ENCODE data around the gene FARP1.

The FARP1 gene

DNA sequence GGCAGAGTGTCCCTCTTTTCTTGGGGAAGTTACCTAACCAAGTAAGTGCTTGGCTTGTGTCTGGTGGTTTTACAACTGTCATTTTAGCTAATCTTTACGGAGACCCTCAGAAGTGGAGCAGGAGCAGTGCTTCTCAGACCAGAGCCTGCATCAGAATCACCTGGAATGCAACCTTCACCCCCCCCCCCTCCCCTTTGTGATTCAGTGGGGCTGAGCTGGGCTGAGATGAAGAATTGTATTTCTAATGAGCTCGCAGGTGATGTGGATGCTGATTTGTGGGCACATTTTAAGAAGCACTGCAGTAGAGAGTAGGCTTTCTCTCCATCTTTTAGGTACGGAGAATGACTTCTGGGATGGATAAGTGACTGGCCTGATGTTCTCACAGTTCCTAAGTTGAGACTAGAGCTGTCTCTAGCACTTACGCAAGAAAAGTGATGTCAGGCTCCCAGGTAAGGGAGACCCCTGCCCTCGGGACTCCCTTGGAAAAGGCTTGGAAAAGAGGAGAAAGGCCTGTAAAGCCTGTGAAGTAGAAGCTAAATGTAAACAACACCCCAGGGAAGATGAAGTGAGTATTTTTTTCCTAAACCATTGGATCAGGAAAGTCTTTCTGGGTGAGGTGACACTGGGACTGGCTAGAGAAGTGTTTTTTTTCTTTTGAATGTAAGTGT lies 57.5 kb downstream of the FARP1 start:
- no peak for DNase-seq (ENCODE audit: low read depth in 2 of 2)

DNA sequence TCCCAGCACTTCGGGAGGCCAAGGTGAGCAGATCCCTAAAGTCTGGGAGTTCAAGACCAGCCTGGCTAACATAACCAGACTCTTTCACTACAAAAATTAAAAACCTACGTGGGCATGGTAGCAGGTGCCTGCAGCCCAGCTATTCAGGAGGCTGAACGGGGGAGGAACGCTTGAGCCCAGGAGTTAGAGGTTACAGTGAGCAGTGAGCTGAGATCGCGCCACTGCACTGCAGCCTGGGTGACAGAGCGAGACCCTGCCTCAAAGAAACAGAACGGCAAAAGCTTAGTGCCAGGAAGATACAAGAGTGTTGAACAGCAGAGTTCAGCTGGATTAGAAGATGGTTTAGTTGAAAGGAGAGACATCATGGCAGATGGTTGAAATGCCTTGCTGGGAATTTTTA lies 58.3 kb downstream of the FARP1 start:
- DNase-seq (ENCODE audit: low read depth in 2 of 2): no peak

DNA sequence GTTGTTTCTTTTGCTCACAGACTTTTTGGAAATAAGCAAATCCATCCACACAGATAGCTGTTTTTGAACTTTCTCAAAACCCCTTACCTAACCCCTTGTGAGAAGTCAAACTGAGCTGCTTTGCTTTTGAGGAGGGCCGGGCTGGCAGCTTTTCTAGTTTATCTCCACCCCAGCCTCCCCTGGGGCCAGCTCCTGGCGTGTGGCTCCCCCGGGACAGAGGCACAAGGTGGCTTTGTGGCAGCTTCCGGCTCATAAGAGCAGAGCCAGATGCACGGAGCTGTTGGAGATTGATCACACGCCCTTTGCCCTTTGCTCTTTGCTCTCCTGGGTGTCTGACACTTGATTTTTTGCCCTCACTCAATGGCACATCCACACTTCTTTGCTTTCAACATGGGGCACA lies 59.1 kb downstream of the FARP1 start:
- DNase-seq (ENCODE audit: low read depth in 2 of 2): no peak

DNA sequence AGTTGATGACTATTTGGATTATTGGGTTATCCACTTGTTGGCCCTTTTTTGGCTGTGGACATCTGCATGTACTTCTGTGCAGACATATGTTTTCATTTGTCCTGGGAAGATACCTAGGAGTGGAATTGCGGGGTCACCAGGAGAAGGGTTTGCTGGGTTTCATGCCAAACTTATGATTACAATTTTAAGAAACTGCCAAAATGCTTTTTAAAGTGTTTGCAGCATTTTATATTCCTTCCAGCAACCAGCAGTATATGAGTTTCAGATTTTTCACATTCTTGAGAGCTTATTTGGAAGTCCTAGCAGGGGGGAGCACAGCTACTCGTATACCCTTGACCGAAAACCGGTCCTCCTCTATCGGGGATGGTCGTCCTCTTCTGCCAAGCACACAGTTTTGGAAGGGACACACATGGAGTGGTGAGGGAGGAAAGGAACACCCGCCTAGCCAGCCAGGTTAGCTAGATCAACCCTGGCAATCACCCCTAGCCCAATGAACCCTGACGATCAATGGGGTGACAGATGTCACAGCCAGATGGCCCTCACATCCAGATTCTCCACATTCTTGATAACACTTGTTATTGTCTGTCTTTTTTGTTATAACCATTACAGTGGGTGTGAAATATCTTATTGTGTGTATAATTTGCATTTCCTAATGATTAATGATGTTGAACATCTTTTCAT lies 60.9 kb downstream of the FARP1 start:
- no peak for DNase-seq (ENCODE audit: low read depth in 2 of 2)

DNA sequence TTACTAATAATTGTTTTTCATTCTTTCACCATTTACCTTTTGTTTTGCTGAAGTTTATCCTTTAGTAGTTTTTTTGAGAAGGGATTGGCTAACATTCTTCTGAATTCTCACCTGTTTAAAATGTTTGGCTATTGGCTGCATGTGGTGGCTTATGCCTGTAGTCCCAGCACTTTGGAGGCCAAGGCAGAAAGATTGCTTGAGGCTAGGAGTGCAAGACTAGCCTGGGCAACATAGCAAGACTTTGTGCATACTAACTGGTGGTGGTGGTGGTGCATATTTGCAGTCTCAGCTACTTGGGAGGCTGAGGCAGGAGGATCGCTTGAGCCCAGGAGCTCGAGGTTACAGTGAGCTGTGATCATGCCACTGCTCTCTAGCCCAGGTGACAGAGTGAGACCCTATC lies 61.7 kb downstream of the FARP1 start:
- no peak for DNase-seq (ENCODE audit: low read depth in 2 of 2)

DNA sequence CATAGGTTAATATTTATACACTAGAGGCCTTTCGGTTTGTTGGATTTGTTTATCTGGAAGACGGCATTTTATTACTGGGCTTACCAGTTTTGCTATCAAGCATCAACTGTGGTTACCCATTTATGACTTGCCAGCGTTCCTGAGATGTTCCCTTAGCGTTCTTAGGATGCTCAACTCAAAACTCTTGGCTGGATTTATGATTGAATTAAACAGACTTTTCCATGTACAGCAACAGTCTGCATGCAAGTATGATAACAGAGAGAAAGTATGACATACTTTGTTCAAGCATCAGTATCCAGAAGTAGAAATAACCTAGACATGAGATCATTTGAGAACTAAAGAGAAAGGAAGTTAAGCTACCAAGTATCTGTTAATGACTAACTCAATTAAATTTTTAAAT lies 64.1 kb downstream of the FARP1 start:
- no peak for DNase-seq (ENCODE audit: low read depth in 2 of 2)

DNA sequence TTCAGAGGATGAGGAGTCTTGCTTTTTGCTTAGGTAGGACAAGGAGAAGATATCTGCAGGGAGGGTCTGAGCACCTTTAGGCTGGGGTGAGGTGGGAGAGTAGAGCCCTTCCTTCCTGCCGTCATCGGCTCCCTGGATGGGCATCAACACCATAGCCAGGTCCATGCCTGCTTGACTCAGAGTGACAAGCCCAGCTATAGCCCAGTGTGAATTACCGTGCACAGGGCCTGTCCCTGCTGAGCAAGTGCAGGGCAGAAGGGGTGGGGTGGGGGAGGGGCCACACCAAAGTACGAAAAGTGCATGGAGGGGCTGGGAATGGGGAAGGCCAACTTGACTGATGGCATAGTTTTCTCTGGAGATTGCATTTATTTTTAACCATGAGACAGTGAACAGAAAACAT lies 64.5 kb downstream of the FARP1 start:
- DNase-seq (ENCODE audit: low read depth in 2 of 2): no peak

DNA sequence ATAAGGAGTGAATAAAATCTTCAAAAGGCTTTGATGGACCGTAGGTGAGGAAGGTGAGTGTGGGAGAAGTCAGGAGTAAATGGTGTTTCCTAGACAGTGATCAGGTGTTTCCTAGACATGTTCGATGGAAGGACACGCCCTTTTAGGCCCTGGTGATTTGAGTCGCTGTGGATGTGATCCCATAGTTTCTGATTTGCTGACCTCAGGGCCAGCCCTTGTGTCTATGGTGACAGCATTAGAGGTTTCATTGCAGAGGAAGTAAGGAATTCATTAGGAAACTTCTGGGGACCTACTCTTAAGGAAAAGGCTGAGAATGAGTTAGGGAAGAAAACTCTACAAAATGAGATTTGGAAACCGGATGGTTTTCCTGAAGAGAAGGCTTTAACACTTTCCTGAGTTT lies 65.7 kb downstream of the FARP1 start:
- no peak for DNase-seq (ENCODE audit: low read depth in 2 of 2)

DNA sequence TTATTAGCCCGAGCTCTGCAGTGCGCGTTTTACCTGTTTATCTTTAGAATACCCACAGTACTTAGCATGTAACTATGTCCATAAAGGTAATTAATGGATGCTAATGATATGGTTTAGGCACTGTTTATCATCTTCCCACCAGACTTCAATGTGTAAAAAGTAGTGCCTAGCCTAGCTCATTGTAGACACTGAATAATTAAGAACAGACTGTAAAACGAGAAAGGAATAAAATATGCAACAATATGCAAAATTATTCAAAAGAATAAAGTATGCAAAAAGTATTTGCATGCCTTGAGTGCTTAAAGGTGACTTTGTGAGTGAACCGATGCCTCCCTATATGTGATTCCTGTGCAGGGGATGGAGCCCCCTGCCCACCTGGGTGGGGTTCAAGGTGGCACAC lies 69.9 kb downstream of the FARP1 start:
- DNase-seq (ENCODE audit: low read depth in 2 of 2): no peak

DNA sequence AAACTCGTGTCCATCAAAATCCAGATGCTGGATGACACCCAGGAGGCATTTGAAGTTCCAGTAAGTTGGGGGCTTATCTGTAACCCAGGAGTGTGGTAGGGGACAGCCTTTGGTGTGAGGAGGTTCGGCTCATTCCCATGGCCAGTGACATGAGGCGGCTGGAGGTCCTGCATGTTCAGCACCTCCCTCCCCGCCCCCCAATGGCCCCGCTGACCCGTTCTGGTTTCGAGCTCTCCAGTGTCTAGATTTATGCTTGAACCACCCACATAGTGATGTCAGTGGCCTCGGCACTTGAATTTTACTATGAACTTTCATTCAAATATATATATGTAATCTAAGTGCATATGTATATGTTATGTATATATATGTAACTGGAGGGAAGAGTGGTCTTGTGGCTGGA lies 70.5 kb downstream of the FARP1 start:
- DNase-seq (ENCODE audit: low read depth in 2 of 2): no peak

DNA sequence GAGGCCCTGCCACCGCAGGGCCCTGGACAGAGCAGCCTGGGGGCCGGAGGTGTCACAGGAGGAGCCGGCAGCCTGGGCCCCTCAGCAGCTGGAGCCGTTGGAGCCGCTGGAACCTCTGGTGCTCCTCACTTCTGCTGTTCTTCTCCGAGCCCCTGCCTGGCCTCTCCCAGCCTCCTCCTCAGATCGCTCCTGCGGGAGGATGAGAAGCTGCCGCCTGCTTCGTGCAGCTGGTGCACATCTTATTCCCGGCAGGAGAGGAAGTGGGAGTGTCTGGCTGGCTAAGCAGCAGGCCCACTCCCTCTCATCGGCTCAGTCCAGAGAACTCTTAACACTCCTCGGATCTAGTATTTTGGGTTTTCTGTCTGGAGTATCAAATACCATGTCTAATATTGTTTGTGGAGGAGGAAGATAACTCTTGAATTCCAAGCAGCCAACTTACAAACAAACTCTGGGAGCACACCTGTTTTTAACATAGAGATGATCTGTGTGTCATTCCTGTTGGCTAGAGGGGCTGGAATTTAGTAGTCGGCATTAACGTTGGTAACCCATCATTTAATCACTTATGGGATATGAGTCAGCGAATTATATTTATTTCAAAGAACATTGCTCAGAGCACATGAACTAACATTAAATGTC lies 71.2 kb downstream of the FARP1 start:
- DNase-seq (ENCODE audit: low read depth in 2 of 2): no peak

DNA sequence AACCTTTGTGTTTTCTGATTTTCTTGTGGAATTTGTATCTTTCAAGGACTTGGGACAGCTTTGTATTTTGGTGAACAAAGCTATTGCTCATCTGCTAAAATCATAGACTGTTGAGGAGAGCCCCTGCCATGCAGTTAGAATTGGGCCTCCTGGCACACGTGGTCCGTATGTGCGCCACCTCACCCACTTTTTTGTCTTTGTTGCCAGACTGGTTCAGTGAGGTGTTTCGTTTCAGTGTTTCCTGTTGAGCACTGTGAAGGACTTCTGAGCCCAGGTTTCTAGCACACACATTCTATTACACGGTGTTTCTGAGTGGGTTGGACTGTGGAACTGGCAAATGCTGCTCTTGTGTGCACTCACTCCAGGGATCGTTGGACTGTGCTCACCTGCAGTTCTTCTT lies 71.8 kb downstream of the FARP1 start:
- DNase-seq (ENCODE audit: low read depth in 2 of 2): no peak

DNA sequence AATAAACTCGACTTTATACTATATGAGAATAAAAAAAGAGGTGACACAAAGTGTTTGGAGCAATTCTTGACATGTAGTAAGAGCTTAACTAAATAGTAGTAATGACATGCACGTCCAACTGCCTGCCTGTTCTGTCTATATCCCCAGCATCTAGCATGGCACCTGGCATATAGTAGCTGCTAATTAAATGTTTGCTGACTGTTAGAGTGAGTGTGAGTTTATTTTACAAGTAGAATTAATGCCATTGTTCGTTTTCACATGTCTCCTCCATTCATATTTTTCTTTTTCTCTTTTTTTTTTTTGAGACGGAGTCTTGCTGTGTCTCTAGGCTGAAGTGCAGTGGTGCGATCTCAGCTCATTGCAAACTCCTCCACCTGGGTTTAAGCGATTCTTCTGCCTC lies 72.6 kb downstream of the FARP1 start:
- no peak for DNase-seq (ENCODE audit: low read depth in 2 of 2)

DNA sequence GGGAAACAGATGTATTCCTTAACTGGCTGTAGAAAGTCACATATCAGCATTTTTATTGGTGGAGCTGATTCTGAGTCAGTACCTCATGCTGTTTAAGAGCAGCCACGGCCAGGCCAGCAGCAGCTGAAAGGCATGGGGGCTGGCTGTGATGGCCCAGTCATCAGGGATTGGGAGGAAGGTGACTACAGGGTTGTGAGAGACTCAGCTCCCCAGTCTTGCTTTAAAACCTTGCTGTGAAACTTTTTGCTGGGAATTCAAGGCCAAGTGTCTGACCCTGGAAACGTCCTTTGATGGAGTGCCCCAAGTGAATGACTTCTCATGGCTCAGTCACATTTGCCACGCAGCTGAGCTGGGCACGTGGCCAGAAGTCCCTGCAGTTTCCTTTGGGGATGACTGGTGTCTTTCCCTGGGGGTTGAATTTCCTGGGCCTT lies 73.3 kb downstream of the FARP1 start:
- no peak for DNase-seq (ENCODE audit: low read depth in 2 of 2)

DNA sequence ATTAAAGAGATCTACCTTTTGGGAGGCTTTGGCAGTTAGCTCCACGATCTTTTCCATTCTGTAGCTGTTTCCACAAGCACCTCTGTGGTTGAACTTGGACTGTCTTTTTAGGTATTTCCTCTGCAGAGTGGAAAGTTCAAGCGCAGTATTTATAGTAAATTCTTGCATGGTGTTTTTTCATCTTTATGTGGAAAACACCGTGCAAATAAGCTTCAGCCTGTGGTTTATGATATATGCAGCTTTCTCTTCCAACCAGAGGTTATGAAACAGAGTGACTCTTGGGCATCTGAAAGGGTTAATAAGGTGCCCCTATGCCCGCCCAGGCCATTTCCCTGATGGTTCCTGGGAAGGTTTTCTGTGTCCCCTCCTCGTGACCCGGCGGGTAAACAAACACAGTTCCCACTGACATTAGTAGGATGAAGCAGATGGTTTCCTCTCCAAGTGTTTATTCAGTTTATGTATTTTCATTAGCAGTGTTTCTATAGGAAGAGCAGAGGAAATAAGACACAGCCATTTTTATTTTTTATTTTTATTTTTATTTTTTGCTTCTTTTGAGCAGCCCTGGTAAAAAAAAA lies 73.9 kb downstream of the FARP1 start:
- no peak for DNase-seq (ENCODE audit: low read depth in 2 of 2)

DNA sequence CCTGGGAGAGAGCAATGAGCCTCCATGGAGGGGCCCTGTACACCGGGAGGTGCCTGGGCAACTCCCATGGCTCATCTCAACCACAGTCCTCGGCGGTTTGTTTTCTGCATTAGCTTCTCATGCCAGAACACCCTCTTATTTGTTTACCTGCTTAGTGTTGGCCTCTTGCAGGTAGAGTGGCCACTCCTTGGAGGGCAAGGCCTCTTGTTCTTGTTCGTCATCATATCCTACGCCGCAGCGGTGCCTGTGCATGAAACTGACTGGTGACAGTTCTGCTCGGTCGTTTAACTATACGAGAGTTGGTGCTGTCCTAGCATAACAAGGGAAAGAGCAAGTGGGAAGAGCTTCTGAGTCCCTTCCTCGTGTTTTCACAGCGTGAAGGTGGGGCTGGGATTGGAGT lies 74.7 kb downstream of the FARP1 start:
- no peak for DNase-seq (ENCODE audit: low read depth in 2 of 2)

DNA sequence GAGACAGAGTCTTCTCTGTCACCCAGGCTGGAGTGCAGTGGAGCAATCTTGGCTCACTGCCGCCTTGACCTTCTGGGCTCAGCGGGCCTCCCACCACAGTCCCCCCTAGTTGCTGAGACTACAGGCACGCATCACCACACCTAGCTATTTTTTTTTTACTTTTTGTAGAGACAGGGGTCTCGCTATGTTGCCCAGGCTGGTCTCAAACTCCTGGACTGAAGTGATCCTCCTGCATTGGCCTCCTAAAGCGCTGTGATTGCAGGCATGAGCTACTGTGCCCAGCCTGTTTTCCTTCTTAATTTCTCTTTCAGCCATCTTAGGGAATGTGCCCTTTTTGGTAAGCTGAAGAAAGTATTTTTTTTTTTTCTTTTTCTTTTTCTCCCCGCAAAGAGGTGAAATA lies 76.8 kb downstream of the FARP1 start:
- DNase-seq (ENCODE audit: low read depth in 2 of 2): no peak

DNA sequence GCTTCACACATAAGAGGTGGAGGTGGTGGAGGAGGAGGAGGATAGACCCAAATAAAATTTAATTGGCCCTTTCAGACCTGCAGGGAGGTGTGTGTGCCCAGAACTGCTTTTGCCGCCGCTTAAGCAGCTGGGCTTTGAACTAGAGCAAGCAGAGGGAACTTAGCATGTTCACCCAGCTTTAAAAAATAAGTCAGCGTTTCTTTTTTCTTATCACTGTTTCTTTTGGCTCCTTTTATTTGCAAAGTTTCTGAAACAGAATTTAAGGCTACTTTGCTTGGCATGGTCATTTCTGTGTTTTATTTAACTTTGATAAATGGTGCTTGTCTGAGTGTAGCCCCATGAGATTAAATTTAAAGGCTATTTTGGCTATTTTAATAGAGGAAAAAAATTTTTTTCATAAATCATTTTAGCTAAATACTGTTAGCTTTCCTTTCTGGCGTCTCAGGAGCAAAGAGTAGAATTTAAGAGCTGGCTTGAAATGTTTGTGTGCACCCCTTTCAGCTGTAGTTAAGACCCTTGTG lies 77.4 kb downstream of the FARP1 start:
- DNase-seq (ENCODE audit: low read depth in 2 of 2): no peak

DNA sequence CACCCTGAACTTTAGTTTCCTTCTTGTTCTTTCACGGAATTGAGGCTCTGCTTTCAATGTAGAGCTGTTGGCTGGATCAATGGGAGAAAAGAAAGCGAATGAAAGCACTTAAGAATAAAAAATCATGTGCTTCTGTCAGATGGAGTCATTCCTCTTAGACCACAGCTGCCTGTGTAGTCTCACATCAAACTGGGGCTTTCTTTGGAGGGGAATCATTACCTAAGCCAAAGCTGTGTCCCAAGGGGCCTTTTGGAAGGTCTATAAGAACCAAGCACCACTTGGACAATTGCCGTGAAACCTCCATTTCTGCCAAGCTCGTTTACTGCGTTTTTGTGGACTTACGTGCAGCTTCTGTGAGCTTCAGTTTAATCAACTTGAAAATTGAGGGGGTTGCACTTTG lies 78.3 kb downstream of the FARP1 start:
- no peak for DNase-seq (ENCODE audit: low read depth in 2 of 2)

DNA sequence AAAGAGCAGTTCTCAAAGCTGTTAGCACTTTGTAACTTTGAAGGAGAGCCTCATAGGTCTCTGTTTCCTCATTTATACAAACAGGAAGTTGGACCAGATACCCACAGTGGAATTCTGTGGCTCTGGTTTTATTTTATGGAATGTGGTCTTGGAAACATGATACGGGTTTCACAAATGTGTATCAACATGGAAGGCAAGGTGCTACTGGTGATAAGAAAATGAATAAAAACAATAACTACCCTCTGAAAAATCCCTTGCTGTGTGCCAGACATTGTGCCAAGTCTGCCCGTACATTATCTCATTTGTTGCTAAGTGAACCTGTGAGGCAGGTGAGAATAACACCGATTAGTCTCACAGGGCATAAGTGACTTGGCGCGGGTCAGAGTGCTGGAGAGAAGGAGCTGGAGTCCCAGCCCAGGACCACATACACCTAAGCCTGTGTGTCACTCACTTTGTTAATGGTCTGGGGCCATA lies 79.2 kb downstream of the FARP1 start:
- DNase-seq (ENCODE audit: low read depth in 2 of 2): no peak

DNA sequence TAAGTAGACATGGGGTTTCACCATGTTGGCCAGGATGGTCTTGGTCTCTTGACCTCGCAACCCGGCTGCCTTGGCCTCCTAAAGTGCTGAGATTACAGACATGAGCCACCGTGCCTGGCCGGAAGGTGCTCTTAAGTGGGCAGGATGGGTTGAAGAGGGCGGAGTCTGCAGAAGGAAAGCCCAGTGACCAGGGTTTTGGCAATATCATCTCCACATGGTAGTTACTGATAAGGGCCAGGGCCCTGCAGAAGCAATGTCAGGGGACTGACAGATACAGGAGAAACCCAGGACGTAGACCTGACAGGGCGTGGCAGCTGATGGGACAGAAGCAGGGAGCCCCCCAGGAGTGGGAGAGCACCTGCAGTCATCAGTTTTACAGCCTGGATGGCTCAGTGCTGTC lies 79.9 kb downstream of the FARP1 start:
- no peak for DNase-seq (ENCODE audit: low read depth in 2 of 2)

DNA sequence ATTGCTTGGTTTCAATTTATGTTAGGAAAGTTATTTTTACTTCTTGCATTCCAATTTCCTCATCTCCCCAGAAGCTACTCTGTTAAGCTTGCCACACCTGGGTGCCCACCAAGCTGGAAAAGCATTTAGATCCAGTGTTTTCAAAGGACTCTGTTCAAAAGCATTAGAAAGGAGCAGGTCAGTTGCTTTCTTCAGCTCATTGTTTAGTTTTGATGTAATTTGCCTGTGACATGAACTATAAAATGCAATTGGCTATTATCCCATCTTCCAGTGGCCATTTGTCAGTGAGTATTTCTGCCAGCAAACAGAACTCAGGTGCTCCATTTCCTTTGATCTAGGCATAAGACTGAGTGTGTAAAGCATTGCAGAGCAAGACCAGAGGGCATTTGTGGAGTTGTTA lies 80.8 kb downstream of the FARP1 start:
- DNase-seq (ENCODE audit: low read depth in 2 of 2): no peak

DNA sequence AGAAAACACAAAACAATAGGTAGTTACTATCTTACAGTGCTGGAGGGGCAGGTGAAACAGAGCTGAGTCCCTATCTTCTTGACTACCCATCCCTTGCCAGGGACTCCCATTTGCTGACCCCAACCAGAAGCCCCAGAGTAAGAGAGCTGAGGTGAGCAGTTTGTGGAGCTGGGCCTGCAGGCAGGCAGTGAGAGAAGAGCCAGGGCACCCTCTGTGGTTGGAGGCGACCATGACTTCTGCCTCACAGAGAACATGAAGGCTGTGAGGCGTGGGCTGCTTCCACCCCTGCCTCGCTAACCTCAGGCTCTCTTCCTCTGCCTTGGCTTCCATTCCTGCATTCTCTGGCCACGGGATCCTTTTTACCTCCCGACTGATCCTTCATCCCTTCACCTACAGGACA lies 81.7 kb downstream of the FARP1 start:
- DNase-seq (ENCODE audit: low read depth in 2 of 2): no peak
